HG03460 (cell line): ENCODE data around the gene TESPA1.
"Not testable (repeated sequence)": the region's sequence is repeated elsewhere in the genome, so short reads cannot be mapped to it uniquely, and the experiment has no call there.

Experiments
- ATAC-seq: cut with Tn5 transposase; IDR thresholded peaks from one replicate; pipeline ENCODE4 v1.9.1; 2021; ENCODE audit not compliant: unreplicated experiment

Gene TESPA1

GRCh38 chr12:54949073-54949711, 35.4 kb downstream of the TESPA1 start:
- no peak for ATAC-seq

GRCh38 chr12:54948171-54948570, 36.4 kb downstream of the TESPA1 start:
- no peak for ATAC-seq

GRCh38 chr12:54945082-54945481, 39.5 kb downstream of the TESPA1 start:
- no peak for ATAC-seq

GRCh38 chr12:54943292-54943691, 41.3 kb downstream of the TESPA1 start:
- ATAC-seq = not testable (repeated sequence)

GRCh38 chr12:54941659-54942058, 42.9 kb downstream of the TESPA1 start:
- no peak for ATAC-seq

GRCh38 chr12:54940727-54941315, 43.7 kb downstream of the TESPA1 start:
- no peak for ATAC-seq

GRCh38 chr12:54937929-54938328, 46.6 kb downstream of the TESPA1 start:
- no peak for ATAC-seq

- no peak for ATAC-seq
These were observed 47.2 kb downstream of the TESPA1 start for GRCh38 chr12:54937376-54937775.

GRCh38 chr12:54936736-54937135, 47.8 kb downstream of the TESPA1 start:
- no peak for ATAC-seq

GRCh38 chr12:54935235-54935951, 49.2 kb downstream of the TESPA1 start:
- peak; percentile 97 for ATAC-seq

- ATAC-seq = no peak
These were observed 50.1 kb downstream of the TESPA1 start for GRCh38 chr12:54934419-54934818.

- no peak for ATAC-seq
These were observed 51.2 kb downstream of the TESPA1 start for GRCh38 chr12:54933376-54933775.

GRCh38 chr12:54932691-54933090, 51.9 kb downstream of the TESPA1 start:
- ATAC-seq = no peak

GRCh38 chr12:54932038-54932437, 52.5 kb downstream of the TESPA1 start:
- no peak for ATAC-seq

- no peak for ATAC-seq
These were observed 54.6 kb downstream of the TESPA1 start for GRCh38 chr12:54929998-54930397.

- ATAC-seq = no peak
These were observed 58.3 kb downstream of the TESPA1 start for GRCh38 chr12:54926246-54926645.

GRCh38 chr12:54924972-54925707, 59.4 kb downstream of the TESPA1 start:
- ATAC-seq = no peak

- ATAC-seq = no peak
These were observed 67.5 kb downstream of the TESPA1 start for GRCh38 chr12:54917001-54917488.
